Esophagus (tissue), 2 donors: Measurements from ENCODE around the gene MYL12A. TPM values are rescaled to one million over a fixed set of nuclear protein-coding genes. Genes with fewer than 3 reads are reported as not detected.

Experiments
- H3K27ac ChIP-seq, 2 donors: one replicate each; pipeline ENCODE4 v1.5.1; 2013; ENCODE audit warnings: low read depth in 2 of 2, mild to moderate bottlenecking in 2 of 2, inconsistent platforms in 1 of 2, low read length in 1 of 2, moderate library complexity in 1 of 2
- H3K27me3 ChIP-seq, 2 donors: one replicate each; pipeline ENCODE4 v1.6.1; 2013; ENCODE audit warnings: low read length in 2 of 2, control low read depth in 1 of 2, mild to moderate bottlenecking in 1 of 2; ENCODE audit not compliant: insufficient read depth in 2 of 2, control insufficient read depth in 1 of 2
- H3K36me3 ChIP-seq, 2 donors: one replicate each; pipeline ENCODE4 v1.6.1; 2013; ENCODE audit warnings: low read length in 1 of 2; ENCODE audit not compliant: control insufficient read depth in 2 of 2, insufficient read depth in 2 of 2
- H3K4me1 ChIP-seq, 2 donors: one replicate each; pipeline ENCODE4 v1.6.1; 2013; ENCODE audit warnings: low read length in 1 of 2; ENCODE audit not compliant: control insufficient read depth in 2 of 2, insufficient read depth in 2 of 2
- H3K4me3 ChIP-seq, 2 donors: one replicate each; pipeline ENCODE4 v1.5.1; 2013; ENCODE audit warnings: low read length in 2 of 2, mild to moderate bottlenecking in 2 of 2, low read depth in 1 of 2, moderate library complexity in 1 of 2
- H3K9me3 ChIP-seq, 2 donors: one replicate each; pipeline ENCODE4 v1.6.1; 2013; ENCODE audit warnings: mild to moderate bottlenecking in 2 of 2, low read depth in 1 of 2, low read length in 1 of 2, moderate library complexity in 1 of 2; ENCODE audit not compliant: control insufficient read depth in 2 of 2, insufficient read depth in 1 of 2
- WGBS, 2 donors: extraction: QIAGEN DNeasy Blood & Tissue Kit; methylation state at CpG; one replicate each; pipeline ENCODE4 v1.1.7; 2013; 5-methylcytosine and 5-hydroxymethylcytosine counted together
- polyA plus RNA-seq, 2 donors: library from polyadenylated mRNA; stranded (reverse); fragments of 200-250 nt; gene quantifications; one replicate each; pipeline ENCODE4 v1.2.3, GENCODE V29; 2013
- donor health status: healthy with polysubstance abuse.
- donor health status: Bipolar disorder and iron deficiency.

Gene MYL12A
- polyA plus RNA-seq, 2 donors = 342 to 364 TPM

DNA sequence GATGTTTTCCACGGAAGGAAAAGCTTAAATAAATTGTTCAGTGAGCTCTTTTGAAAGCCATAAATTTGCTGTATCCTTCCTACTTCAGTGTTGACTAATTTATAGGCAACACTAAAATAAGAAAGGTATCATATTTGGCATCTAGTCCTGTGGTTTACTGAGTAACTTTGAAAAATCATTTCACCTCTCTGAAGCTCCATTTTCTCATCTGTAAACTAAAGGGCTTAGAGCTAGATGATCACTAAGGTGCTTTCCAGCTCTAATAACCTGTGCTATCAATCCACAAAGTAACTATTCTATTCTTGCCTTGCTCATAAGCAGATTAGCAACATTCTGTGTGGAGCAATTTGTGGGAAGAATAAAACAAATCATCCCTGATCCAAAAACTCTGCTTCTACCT is 24.2 kb upstream of the MYL12A start:
- H3K27ac ChIP-seq = no peak overlapping the region
- no peak overlapping the region for H3K4me3 ChIP-seq
- no peaks in the 10 kb centered on the region for H3K27me3 ChIP-seq
- no peaks in the 10 kb centered on the region for H3K4me1 ChIP-seq
- no peaks in the 10 kb centered on the region for H3K9me3 ChIP-seq
- 72 to 73% methylated on average over 1 of the region's 1 CpG for WGBS, 2 donors
- no peaks in the 10 kb centered on the region for H3K36me3 ChIP-seq

DNA sequence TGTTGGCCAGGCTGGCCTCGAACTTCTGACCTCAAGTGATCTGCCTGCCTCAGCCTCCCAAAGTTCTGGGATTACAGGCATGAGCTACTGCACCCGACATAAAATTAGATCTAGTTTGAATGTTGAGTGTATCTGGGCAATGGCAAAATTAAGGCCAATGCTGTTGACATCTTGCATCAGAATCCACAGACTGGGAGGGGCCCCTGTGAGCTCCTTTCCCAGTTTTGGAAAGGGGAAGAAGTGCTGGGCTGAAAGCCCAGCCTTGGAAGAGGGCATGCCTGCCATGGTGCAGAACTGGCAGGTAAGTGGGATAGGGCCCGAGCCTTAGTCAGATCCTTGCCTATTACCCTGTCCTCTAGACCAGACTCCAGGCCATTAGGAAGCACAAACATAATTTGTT is 23.4 kb upstream of the MYL12A start:
- H3K4me1 ChIP-seq = no peaks in the 10 kb centered on the region
- 76 to 91% methylated on average over 3 of the region's 3 CpGs for WGBS, 2 donors
- H3K36me3 ChIP-seq = no peaks in the 10 kb centered on the region

DNA sequence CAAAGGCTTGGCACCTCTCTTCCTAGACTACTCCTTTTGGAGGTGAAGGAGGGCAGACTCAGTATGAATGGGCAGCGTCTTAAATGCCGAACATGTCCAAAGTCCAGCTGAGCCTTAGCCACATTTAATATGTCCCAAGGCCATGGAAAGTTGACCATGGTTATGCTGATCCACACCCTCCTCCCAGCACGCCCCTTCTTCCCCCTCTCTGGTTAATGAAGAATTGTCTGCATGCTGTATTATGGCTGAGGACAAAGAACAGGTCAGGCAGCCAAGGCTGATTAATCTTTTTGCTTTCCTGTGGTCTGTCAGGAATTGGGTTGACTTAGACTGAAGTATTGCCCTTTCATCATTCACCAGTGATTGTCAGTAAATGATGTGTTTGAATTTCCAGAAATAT is 22.0 kb upstream of the MYL12A start:
- Histone ChIP-seq H3K27ac (no peak overlapping the region), H3K36me3 (no peaks in the 10 kb centered on the region), H3K4me1 (no peaks in the 10 kb centered on the region), H3K9me3 (no peaks in the 10 kb centered on the region), H3K27me3 (no peaks in the 10 kb centered on the region), H3K4me3 (no peak overlapping the region)
- WGBS, 2 donors = 71 to 88% methylated on average over 3 of the region's 3 CpGs

More for the DNA sequence above, 23.4 kb upstream of the MYL12A start:
- Histone ChIP-seq H3K9me3 (no peaks in the 10 kb centered on the region), H3K27ac (no peak overlapping the region), H3K27me3 (no peaks in the 10 kb centered on the region), H3K4me3 (no peak overlapping the region)

DNA sequence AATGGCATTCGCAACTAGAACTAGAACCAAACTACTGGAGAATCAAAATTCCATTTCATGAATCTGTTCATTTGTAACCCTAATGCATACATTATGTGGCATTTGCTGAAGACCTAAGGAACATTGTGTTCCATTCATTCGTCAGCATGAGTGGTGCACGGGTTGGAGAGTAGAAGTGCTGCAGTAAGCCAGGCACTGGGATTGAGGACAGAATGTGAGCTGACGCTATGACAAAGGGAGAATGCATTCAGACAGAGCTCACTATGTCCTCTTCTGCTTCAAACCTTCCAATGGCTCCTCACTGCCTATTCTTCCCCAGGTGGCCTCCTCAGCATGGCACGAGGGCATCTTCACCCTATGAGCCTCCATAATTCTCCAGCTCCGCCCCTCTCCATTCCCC is 21.6 kb upstream of the MYL12A start:
- Histone ChIP-seq H3K9me3 (no peaks in the 10 kb centered on the region), H3K4me3 (no peak overlapping the region), H3K27me3 (no peaks in the 10 kb centered on the region), H3K36me3 (no peaks in the 10 kb centered on the region), H3K27ac (no peak overlapping the region), H3K4me1 (peaks cover 0 to 2% of the 10 kb centered on the region in 2 donors)
- WGBS, 2 donors = 95 to 96% methylated on average over 6 of the region's 6 CpGs

DNA sequence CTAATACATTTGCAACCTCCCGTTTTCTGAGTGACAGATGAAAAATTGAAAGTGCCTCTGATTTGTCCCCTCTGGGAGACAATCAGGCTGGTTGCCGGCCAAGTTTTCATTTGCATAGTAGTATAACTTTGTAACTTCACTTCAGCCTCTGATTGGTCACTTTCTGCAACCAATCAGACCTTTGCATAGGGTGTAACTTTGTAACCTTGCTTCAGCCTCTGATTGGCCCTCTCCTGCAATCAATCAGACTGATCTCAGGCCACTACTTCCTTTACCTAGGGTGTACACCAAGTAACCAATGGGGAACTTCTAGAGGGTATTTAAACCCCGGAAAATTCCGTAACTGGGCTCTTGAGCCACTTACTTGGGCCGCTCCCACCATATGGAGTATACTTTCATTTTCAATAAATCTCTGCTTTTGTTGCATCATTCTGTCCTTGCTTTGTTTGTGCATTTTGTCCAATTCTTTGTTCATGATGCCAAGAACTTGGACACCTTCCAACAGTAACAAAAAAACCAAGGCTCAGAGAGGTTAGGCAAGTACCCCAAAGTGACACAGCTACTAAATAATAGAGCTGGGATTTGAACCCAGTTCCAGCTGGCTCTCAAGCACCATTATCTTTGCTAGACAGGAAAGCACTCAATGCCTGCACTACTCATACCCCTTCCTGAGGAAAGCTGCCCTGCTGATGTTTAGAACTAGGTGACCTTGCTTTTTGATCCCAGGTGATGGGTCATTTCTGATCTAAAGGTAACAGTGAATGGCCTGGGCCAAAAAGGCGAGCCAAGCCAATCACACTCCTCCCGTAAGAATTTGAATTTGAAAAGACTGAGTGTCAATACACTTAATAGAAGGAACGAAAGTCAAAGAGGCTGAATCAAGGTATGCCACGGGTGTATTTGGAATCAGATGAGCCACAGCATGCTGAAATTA is 16.9 kb upstream of the MYL12A start:
- H3K27ac ChIP-seq = no peak overlapping the region
- H3K9me3 ChIP-seq = no peaks in the 10 kb centered on the region
- no peak overlapping the region for H3K4me3 ChIP-seq
- H3K4me1 ChIP-seq = peaks cover 0 to 4% of the 10 kb centered on the region in 2 donors
- H3K36me3 ChIP-seq = no peaks in the 10 kb centered on the region
- 84 to 86% methylated on average over 9 of the region's 9 CpGs for WGBS, 2 donors
- H3K27me3 ChIP-seq = no peaks in the 10 kb centered on the region

DNA sequence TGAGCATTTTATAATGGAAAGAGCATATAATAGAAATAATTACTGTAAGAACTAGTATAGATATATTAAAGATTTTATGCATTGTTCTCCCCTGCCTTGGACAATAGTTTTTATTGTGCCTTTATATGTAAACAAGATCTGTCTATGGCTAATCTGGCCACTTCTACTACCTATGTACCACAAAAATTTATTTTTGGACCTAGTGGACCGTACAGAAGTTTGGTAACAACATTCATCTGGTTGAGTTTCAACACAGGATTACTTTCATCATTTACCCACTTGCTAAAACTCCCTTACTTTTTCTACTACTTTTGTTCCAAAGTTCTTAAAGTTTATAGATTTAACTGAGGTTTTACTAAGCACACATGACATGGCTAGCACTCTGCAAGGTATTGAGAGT is 14.6 kb upstream of the MYL12A start:
- Histone ChIP-seq H3K36me3 (no peaks in the 10 kb centered on the region), H3K27me3 (no peaks in the 10 kb centered on the region), H3K4me3 (no peak overlapping the region), H3K27ac (no peak overlapping the region), H3K9me3 (no peaks in the 10 kb centered on the region), H3K4me1 (peaks cover 0 to 4% of the 10 kb centered on the region in 2 donors)
- 90 to 91% methylated on average over 1 of the region's 1 CpG for WGBS, 2 donors

DNA sequence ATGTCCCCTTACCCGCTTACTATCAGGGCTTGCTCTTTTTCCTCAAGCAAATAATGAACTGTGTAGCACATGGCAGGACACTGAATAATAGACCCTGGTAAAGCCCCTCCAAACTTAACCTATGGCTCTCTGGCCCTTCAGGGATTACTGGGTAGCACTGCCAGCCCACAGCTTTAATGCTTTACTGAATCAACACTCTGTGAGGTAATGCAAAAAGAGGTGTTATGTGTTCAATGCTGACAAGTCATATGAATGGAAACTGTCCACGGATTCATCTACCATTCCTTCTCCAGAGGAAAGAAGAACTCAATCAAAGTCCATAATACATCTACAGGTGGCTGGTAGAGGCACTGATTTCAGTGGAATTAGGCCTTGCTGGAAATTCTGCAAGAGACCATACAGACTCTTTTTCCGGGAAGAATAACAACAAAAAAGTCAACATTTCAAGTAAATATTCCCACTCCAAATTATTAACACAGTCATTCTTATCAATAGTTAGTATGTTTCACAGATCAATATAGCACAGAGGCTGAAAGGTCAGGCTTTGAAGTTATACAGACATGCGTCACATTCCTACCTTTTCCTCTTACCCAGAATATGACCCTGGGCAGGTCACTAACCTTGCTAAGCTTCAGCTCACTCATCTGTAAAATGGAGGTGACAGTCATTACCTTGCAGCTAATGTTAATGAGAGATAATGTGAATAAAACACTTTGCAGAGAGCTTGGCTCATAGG is 14.0 kb upstream of the MYL12A start:
- H3K27ac ChIP-seq = no peak overlapping the region
- 73 to 90% methylated on average over 4 of the region's 4 CpGs for WGBS, 2 donors
- no peak overlapping the region for H3K4me3 ChIP-seq
- H3K36me3 ChIP-seq = no peaks in the 10 kb centered on the region
- H3K4me1 ChIP-seq = peaks cover 0 to 4% of the 10 kb centered on the region in 2 donors
- H3K9me3 ChIP-seq = no peaks in the 10 kb centered on the region
- no peaks in the 10 kb centered on the region for H3K27me3 ChIP-seq

DNA sequence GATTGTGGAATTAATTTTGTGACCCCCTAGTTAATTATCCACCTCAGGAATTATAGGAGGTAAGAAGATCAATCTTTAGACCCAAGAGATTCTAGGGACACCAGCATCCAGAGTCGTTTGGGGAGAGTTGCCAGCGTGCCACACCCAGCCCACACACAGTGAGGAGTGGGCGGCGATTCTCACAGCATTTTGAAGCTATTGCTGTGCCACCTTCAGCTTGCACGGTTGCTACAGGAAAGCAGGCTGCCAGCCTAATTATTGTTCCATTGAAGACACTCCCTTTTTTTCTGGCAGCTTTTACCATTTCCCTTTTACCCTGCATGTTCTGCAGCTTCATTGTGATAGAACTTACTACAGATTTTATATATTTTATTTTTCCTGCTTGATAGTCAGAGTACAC is 13.1 kb upstream of the MYL12A start:
- no peak overlapping the region for H3K27ac ChIP-seq
- peaks cover 0 to 4% of the 10 kb centered on the region in 2 donors for H3K4me1 ChIP-seq
- no peaks in the 10 kb centered on the region for H3K36me3 ChIP-seq
- no peaks in the 10 kb centered on the region for H3K27me3 ChIP-seq
- H3K4me3 ChIP-seq = no peak overlapping the region
- 32% methylated on average over 5 of the region's 5 CpGs for WGBS, 2 donors
- H3K9me3 ChIP-seq = no peaks in the 10 kb centered on the region

DNA sequence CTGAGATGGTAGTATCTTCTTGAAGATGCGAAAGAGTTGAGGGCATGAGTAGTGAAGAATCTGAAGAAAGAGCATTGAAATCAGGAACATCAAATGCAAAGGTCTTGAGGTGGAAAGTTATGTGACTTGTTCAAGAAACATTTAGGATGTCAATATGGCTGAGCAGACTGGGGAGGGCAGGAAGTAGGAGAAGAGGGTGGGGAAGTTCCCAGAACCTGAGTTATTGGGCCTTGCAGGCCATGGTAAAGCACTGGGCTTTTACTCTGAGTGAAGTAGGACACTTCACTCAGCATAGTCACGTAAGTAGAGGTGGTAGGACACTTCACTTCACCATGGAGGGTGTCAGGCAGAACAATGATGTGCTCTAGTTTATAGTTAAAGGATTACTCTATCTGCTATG is 11.8 kb upstream of the MYL12A start:
- 93 to 96% methylated on average over 2 of the region's 2 CpGs for WGBS, 2 donors
- H3K27ac ChIP-seq = no peak overlapping the region
- no peak overlapping the region for H3K4me3 ChIP-seq
- no peaks in the 10 kb centered on the region for H3K36me3 ChIP-seq
- peaks cover 0 to 3% of the 10 kb centered on the region in 2 donors for H3K4me1 ChIP-seq
- no peaks in the 10 kb centered on the region for H3K9me3 ChIP-seq
- no peaks in the 10 kb centered on the region for H3K27me3 ChIP-seq
